ENCODE results near the gene NET1. TPM values are rescaled to one million over a fixed set of nuclear protein-coding genes. Genes with fewer than 3 reads are reported as not detected.

NET1 gene
- total RNA-seq, 1 donor from 2014 or later: 11.3 TPM

DNA sequence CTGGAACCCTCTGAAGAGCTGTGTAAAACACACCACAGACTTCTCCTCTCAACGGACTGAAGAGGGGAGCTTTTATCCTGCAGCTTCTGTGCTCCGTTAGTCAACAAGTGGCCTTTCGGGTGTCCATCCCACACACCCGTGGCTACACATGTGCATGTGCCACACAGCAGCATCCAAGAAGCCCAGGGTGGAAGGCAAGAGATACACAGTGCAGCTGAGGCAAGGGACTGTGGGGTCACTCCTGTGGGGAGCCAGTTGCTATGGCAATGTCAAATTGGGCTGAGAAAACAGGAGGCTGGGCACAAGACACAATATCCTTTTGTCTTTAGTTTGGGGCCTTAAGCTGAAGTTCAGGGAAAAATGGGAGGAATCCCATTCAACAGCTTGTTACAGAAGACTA, 28.7 kb downstream of the NET1 start:
- Mint-ChIP-seq H3K27me3 (ENCODE audit: unreplicated experiment) (no peaks in the 10 kb centered on the region), H3K4me3 (ENCODE audit: unreplicated experiment) (no peak overlapping the region), H3K9me3 (ENCODE audit: unreplicated experiment) (no peaks in the 10 kb centered on the region), H3K4me1 (ENCODE audit: unreplicated experiment) (peaks cover 4% of the 10 kb centered on the region), H3K27ac (ENCODE audit: unreplicated experiment) (no peak overlapping the region), H3K36me3 (ENCODE audit: unreplicated experiment) (no peaks in the 10 kb centered on the region)
- TF ChIP-seq, protein P1, sequence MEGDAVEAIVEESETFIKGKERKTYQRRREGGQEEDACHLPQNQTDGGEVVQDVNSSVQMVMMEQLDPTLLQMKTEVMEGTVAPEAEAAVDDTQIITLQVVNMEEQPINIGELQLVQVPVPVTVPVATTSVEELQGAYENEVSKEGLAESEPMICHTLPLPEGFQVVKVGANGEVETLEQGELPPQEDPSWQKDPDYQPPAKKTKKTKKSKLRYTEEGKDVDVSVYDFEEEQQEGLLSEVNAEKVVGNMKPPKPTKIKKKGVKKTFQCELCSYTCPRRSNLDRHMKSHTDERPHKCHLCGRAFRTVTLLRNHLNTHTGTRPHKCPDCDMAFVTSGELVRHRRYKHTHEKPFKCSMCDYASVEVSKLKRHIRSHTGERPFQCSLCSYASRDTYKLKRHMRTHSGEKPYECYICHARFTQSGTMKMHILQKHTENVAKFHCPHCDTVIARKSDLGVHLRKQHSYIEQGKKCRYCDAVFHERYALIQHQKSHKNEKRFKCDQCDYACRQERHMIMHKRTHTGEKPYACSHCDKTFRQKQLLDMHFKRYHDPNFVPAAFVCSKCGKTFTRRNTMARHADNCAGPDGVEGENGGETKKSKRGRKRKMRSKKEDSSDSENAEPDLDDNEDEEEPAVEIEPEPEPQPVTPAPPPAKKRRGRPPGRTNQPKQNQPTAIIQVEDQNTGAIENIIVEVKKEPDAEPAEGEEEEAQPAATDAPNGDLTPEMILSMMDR (IDR thresholded peaks at IDR 0.05): no peak
- no peak for DNase-seq (ENCODE audit: extremely low spot score, unreplicated experiment)

DNA sequence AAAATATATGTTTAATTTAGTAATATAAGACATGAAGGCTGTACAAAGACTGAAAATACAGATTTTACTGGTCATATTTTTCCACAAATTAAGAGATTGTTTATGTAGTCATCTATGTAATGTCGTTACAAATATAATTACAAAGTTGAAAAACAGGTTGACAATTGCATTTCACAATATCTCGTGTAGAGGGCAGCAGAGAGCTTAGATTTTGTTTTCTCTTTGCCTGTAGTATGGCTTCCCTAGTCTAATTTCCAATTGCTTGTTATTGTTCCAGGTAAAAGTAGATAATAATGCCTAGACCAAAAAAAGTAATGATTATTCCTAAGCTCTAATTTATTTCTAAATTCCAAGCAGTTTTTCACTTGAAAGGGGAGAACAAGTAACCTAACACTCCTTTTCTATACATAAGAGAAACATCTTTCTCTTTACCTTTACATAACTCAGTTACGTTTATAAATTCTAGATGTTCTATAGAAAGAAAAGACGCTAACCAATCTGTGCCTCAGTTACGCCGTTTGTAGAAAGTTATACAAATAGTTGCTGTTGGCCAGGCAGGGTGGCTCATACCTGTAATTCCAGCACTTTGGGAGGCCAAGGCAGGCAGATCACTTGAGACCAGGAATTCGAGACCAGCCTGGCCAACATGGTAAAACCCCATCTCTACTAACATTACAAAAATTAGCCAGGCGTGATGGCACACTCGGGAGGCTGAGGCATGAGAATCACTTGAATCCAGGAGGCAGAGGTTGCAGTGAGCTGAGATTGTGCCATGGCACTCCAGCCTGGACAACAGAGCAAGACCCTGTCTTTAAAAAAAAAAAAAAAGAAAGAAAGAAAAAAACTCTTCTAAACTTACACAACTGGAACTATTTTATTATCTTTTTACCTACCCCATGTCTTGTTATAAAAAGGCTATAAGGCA, 30.0 kb downstream of the NET1 start:
- H3K4me3 Mint-ChIP-seq (ENCODE audit: unreplicated experiment): no peak overlapping the region
- peaks cover 14% of the 10 kb centered on the region for H3K4me1 Mint-ChIP-seq (ENCODE audit: unreplicated experiment)
- no peaks in the 10 kb centered on the region for H3K36me3 Mint-ChIP-seq (ENCODE audit: unreplicated experiment)
- no peak for DNase-seq (ENCODE audit: extremely low spot score, unreplicated experiment)
- H3K9me3 Mint-ChIP-seq (ENCODE audit: unreplicated experiment): no peaks in the 10 kb centered on the region
- no peaks in the 10 kb centered on the region for H3K27me3 Mint-ChIP-seq (ENCODE audit: unreplicated experiment)
- no peak overlapping the region for H3K27ac Mint-ChIP-seq (ENCODE audit: unreplicated experiment)
- TF ChIP-seq, protein P1 (IDR thresholded peaks at IDR 0.05): peak; percentile 88

DNA sequence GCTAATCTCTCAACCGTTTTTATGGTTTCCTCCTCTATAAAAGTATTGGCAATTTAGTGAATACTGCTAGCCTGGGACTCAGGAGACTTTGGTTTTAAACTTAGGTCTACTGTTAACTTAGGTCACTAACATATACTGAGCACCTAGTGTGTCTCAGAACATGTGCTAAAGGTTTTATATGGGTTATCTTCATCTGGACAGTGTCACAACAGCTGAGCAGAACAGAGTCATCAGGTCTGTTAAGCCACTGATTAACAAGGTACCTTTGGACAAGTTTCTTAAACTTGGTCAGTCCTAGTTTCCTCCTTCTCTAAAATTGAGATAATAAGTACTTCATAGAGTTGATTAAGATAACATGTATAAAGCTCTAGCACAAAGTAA, 30.6 kb downstream of the NET1 start:
- Mint-ChIP-seq H3K27ac (ENCODE audit: unreplicated experiment) (no peak overlapping the region), H3K9me3 (ENCODE audit: unreplicated experiment) (no peaks in the 10 kb centered on the region), H3K36me3 (ENCODE audit: unreplicated experiment) (no peaks in the 10 kb centered on the region), H3K27me3 (ENCODE audit: unreplicated experiment) (no peaks in the 10 kb centered on the region), H3K4me3 (ENCODE audit: unreplicated experiment) (no peak overlapping the region), H3K4me1 (ENCODE audit: unreplicated experiment) (peaks cover 16% of the 10 kb centered on the region)
- TF ChIP-seq, protein P1 (IDR thresholded peaks at IDR 0.05): no peak
- DNase-seq (ENCODE audit: extremely low spot score, unreplicated experiment): no peak

DNA sequence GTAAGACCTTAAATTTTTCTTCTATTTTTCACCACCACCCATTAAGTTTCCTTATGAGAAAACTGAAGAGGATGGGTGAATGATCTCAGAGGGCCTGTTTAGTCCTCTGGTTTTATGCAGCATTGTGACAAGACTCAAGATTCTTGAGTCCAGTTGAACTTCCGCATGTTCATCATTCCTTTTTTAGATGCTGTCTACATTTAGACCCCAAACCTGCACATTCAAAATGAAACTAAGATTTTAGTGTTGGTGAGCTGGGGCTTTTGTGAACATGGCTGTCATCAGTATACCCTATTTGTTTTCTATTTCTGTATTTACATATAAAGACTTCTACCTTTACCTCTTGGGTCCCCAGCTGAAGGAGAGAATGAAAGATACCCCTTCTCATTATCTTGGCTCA, 31.1 kb downstream of the NET1 start:
- no peaks in the 10 kb centered on the region for H3K36me3 Mint-ChIP-seq (ENCODE audit: unreplicated experiment)
- no peak overlapping the region for H3K4me3 Mint-ChIP-seq (ENCODE audit: unreplicated experiment)
- no peak for DNase-seq (ENCODE audit: extremely low spot score, unreplicated experiment)
- H3K27ac Mint-ChIP-seq (ENCODE audit: unreplicated experiment): no peak overlapping the region
- H3K9me3 Mint-ChIP-seq (ENCODE audit: unreplicated experiment): no peaks in the 10 kb centered on the region
- TF ChIP-seq, protein P1 (IDR thresholded peaks at IDR 0.05): no peak
- no peaks in the 10 kb centered on the region for H3K27me3 Mint-ChIP-seq (ENCODE audit: unreplicated experiment)
- H3K4me1 Mint-ChIP-seq (ENCODE audit: unreplicated experiment): peaks cover 20% of the 10 kb centered on the region

DNA sequence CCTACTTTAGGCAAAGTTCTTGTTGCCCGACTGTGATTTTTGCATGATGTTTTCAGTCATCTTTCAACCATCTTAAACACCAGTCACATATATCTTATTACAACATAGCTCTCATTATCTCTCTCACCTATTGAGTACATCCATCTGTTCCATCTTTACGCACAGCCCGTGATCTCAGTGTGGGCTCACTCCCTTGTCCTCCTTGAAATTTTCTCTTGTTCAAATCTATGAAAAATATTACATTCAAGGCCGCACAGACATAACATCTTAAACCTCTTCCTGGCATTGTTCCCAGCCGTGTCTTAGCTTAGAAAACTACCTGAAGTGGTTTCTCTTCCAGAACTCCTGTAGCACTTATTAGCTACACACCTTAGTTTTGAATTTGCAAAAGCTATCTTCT, 32.6 kb downstream of the NET1 start:
- H3K36me3 Mint-ChIP-seq (ENCODE audit: unreplicated experiment): no peaks in the 10 kb centered on the region
- no peak for DNase-seq (ENCODE audit: extremely low spot score, unreplicated experiment)
- H3K9me3 Mint-ChIP-seq (ENCODE audit: unreplicated experiment): no peaks in the 10 kb centered on the region
- H3K27me3 Mint-ChIP-seq (ENCODE audit: unreplicated experiment): no peaks in the 10 kb centered on the region
- peaks cover 33% of the 10 kb centered on the region for H3K4me1 Mint-ChIP-seq (ENCODE audit: unreplicated experiment)
- H3K4me3 Mint-ChIP-seq (ENCODE audit: unreplicated experiment): no peak overlapping the region
- TF ChIP-seq, protein P1 (IDR thresholded peaks at IDR 0.05): no peak
- no peak overlapping the region for H3K27ac Mint-ChIP-seq (ENCODE audit: unreplicated experiment)
